H9 (cell line): ENCODE results near the gene PKD1. TPM values are rescaled to one million over a fixed set of nuclear protein-coding genes. Genes with fewer than 3 reads are reported as not detected.

Experiments used
- DNase-seq: peaks from one replicate; pipeline ENCODE4 v3.0.0-alpha.2; 2017
- H2AFZ ChIP-seq: one replicate; pipeline ENCODE4 v1.6.1; 2013; ENCODE audit warnings: mild to moderate bottlenecking, low read length, control low read depth, moderate library complexity
- H2AK5ac ChIP-seq: 2 replicates; pipeline ENCODE4 v1.6.1; 2013; ENCODE audit warnings: low read length, control low read depth, mixed read lengths; ENCODE audit not compliant: insufficient read length
- H2BK120ac ChIP-seq: one replicate; pipeline ENCODE4 v1.6.1; 2013; ENCODE audit warnings: low read depth, mild to moderate bottlenecking, low read length, control low read depth, inconsistent platforms; ENCODE audit not compliant: poor library complexity, severe bottlenecking
- H2BK12ac ChIP-seq: 2 replicates; pipeline ENCODE4 v1.6.1; 2013; ENCODE audit warnings: low read length, control low read depth, mixed read lengths, low read depth; ENCODE audit not compliant: insufficient read length
- H2BK15ac ChIP-seq: 2 replicates; pipeline ENCODE4 v1.6.1; 2013; ENCODE audit warnings: low read depth, low read length, control low read depth
- H2BK20ac ChIP-seq: one replicate; pipeline ENCODE4 v1.6.1; 2013; ENCODE audit warnings: low read depth, mild to moderate bottlenecking, low read length, control low read depth, inconsistent platforms; ENCODE audit not compliant: poor library complexity, severe bottlenecking
- H2BK5ac ChIP-seq: 2 replicates; pipeline ENCODE4 v1.6.1; 2013; ENCODE audit warnings: low read length, control low read depth, mixed read lengths; ENCODE audit not compliant: insufficient read length
- H3K14ac ChIP-seq: 2 replicates; pipeline ENCODE4 v1.6.1; 2013; ENCODE audit warnings: low read length, control low read depth; ENCODE audit not compliant: insufficient read depth
- H3K18ac ChIP-seq: 2 replicates; pipeline ENCODE4 v1.6.1; 2013; ENCODE audit warnings: low read depth, mild to moderate bottlenecking, mixed read lengths, low read length, control low read depth; ENCODE audit not compliant: insufficient read length
- H3K23ac ChIP-seq: 2 replicates; pipeline ENCODE4 v1.6.1; 2013; ENCODE audit warnings: low read length, control low read depth, mixed read lengths, low read depth; ENCODE audit not compliant: insufficient read length
- H3K23me2 ChIP-seq: 2 replicates; pipeline ENCODE4 v1.6.1; 2013; ENCODE audit warnings: low read depth, mild to moderate bottlenecking, mixed read lengths, low read length, control low read depth; ENCODE audit not compliant: insufficient read length, poor library complexity, severe bottlenecking
- H3K27ac ChIP-seq: 2 replicates; pipeline ENCODE4 v1.5.1; 2013; ENCODE audit warnings: low read length, control low read depth, mixed read lengths, low read depth; ENCODE audit not compliant: insufficient read length
- H3K27me3 ChIP-seq: 2 replicates; pipeline ENCODE4 v1.6.1; 2013; ENCODE audit warnings: low read length, control low read depth, inconsistent platforms; ENCODE audit not compliant: insufficient read depth
- H3K4ac ChIP-seq: 2 replicates; pipeline ENCODE4 v1.6.1; 2013; ENCODE audit warnings: low read depth, mild to moderate bottlenecking, control low read depth, inconsistent platforms, low read length, moderate library complexity
- H3K4me1 ChIP-seq: 2 replicates; pipeline ENCODE4 v1.6.1; 2013; ENCODE audit warnings: low read length, control low read depth, inconsistent platforms; ENCODE audit not compliant: insufficient read depth
- H3K4me2 ChIP-seq: 2 replicates; pipeline ENCODE4 v1.6.1; 2013; ENCODE audit warnings: low read length, control low read depth, mixed read lengths; ENCODE audit not compliant: insufficient read length, insufficient read depth
- H3K56ac ChIP-seq: 2 replicates; pipeline ENCODE4 v1.6.1; 2013; ENCODE audit warnings: low read depth, mild to moderate bottlenecking, mixed read lengths, low read length, control low read depth; ENCODE audit not compliant: insufficient read length
- H3K79me1 ChIP-seq: 2 replicates; pipeline ENCODE4 v1.6.1; 2013; ENCODE audit warnings: low read depth, mild to moderate bottlenecking, moderate library complexity, low read length, control low read depth, inconsistent platforms; ENCODE audit not compliant: insufficient read depth, poor library complexity, severe bottlenecking
- H3K79me2 ChIP-seq: 2 replicates; pipeline ENCODE4 v1.6.1; 2013; ENCODE audit warnings: low read length, control low read depth, inconsistent platforms; ENCODE audit not compliant: insufficient read depth
- H3K9ac ChIP-seq: 2 replicates; pipeline ENCODE4 v1.6.1; 2013; ENCODE audit warnings: low read length, control low read depth, mixed read lengths; ENCODE audit not compliant: insufficient read length; ENCODE audit errors: extremely low read depth
- H3K9me3 ChIP-seq: one replicate; pipeline ENCODE4 v1.6.1; 2013; ENCODE audit warnings: low read depth, low read length, inconsistent platforms; ENCODE audit not compliant: control insufficient read depth
- H3T11ph ChIP-seq: one replicate; pipeline ENCODE4 v1.6.1; 2013; ENCODE audit warnings: mild to moderate bottlenecking, low read length, control low read depth, inconsistent platforms
- H4K20me1 ChIP-seq: one replicate; pipeline ENCODE4 v1.6.1; 2013; ENCODE audit not compliant: control insufficient read depth, insufficient read length, insufficient read depth
- H4K5ac ChIP-seq: 2 replicates; pipeline ENCODE4 v1.6.1; 2013; ENCODE audit warnings: low read depth, mild to moderate bottlenecking, mixed read lengths, low read length, control low read depth; ENCODE audit not compliant: insufficient read length
- H4K8ac ChIP-seq: replicated peaks from 2 replicates; pipeline ENCODE4 v1.6.1; 2013; ENCODE audit warnings: low read length, control low read depth, mixed read lengths, low read depth; ENCODE audit not compliant: insufficient read length
- H4K91ac ChIP-seq: 2 replicates; pipeline ENCODE4 v1.6.1; 2013; ENCODE audit warnings: low read depth, mild to moderate bottlenecking, moderate library complexity, mixed read lengths, low read length, control low read depth; ENCODE audit not compliant: insufficient read length
- H3K27ac Mint-ChIP-seq, 3 experiments: 2 replicates in 2 of 3; 3 replicates in 1 of 3; pipeline ENCODE4 v1.8.0; 2020 to 2021; ENCODE audit warnings: mixed read lengths in 3 of 3, mild to moderate bottlenecking in 1 of 3, moderate library complexity in 1 of 3
- H3K27me3 Mint-ChIP-seq: 2 replicates; pipeline ENCODE4 v1.8.0; 2021; ENCODE audit warnings: low read depth, mild to moderate bottlenecking, moderate library complexity, mixed read lengths
- H3K36me3 Mint-ChIP-seq, 3 experiments: 2 replicates in 2 of 3; 3 replicates in 1 of 3; pipeline ENCODE4 v1.8.0; 2020 to 2021; ENCODE audit warnings: low read depth in 3 of 3, mixed read lengths in 3 of 3; ENCODE audit not compliant: insufficient read depth in 1 of 3
- H3K4me1 Mint-ChIP-seq, 2 experiments: 2 replicates each; pipeline ENCODE4 v1.8.0; 2020; ENCODE audit warnings: mixed read lengths in 2 of 2
- H3K4me3 Mint-ChIP-seq, 2 experiments: 2 replicates in 1 of 2; 3 replicates in 1 of 2; pipeline ENCODE4 v1.8.0; 2020 to 2021; ENCODE audit warnings: mild to moderate bottlenecking in 2 of 2, mixed read lengths in 2 of 2, moderate library complexity in 1 of 2
- H3K9me3 Mint-ChIP-seq, 2 experiments: 2 replicates in 1 of 2; 3 replicates in 1 of 2; pipeline ENCODE4 v1.8.0; 2020; ENCODE audit warnings: mild to moderate bottlenecking in 2 of 2, mixed read lengths in 2 of 2, moderate library complexity in 1 of 2
- CTCF ChIP-seq: fragments of 200-600 bp; sonication (generic); conservative IDR thresholded peaks from 3 replicates; pipeline ENCODE4 v1.8.0; 2021; ENCODE audit warnings: antibody characterized with exemption, mild to moderate bottlenecking
- whole genome bisulfite sequencing: extraction: QIAGEN DNeasy Blood & Tissue Kit; methylation state at CpG from one replicate; pipeline ENCODE4 v1.1.7; 2013; ENCODE audit warnings: missing lambda C conversion rate, low lambda C conversion rate, mixed read lengths; ENCODE audit not compliant: insufficient read length; ENCODE audit errors: extremely low coverage; 5-methylcytosine and 5-hydroxymethylcytosine counted together
- total RNA-seq: library from RNA; stranded (reverse); gene quantifications from 2 replicates; pipeline ENCODE4 v1.2.1, GENCODE V29; 2021

The PKD1 gene
- total RNA-seq, 1 experiment from 2014 or later: 88.0 TPM

- H3K27ac Mint-ChIP-seq: no peak overlapping the region
- H2BK120ac ChIP-seq: no peak overlapping the region
- H3K4me1 ChIP-seq: no peaks in the 10 kb centered on the region
- H2AFZ ChIP-seq: no peak overlapping the region
- no CpG with 5 or more reads among the region's 4 CpGs for WGBS
- H2BK20ac ChIP-seq: no peak overlapping the region
- no peak for TF ChIP-seq CTCF
- no peak overlapping the region for H2BK12ac ChIP-seq
- no peak overlapping the region for H3K9ac ChIP-seq
- H4K8ac ChIP-seq: no peak overlapping the region
- peaks cover 4% of the 10 kb centered on the region for H3K23me2 ChIP-seq
- H3K4me3 Mint-ChIP-seq: no peak overlapping the region; a peak in 1 of 5 replicates
- no peak overlapping the region for H2BK15ac ChIP-seq
- no peak overlapping the region for H4K5ac ChIP-seq
- no peak overlapping the region for H3K23ac ChIP-seq
- H3K79me1 ChIP-seq: no peaks in the 10 kb centered on the region
- H4K91ac ChIP-seq: no peak overlapping the region
- H3K27me3 ChIP-seq: no peaks in the 10 kb centered on the region
- no peak overlapping the region for H2AK5ac ChIP-seq
- H3K36me3 Mint-ChIP-seq: peaks cover 11 to 44% (median 41%) of the 10 kb centered on the region in 3 experiments
- DNase-seq: no peak
- H3K56ac ChIP-seq: no peak overlapping the region
- H4K20me1 ChIP-seq: peaks cover 2% of the 10 kb centered on the region
- no peak overlapping the region for H3K4me2 ChIP-seq
- no peaks in the 10 kb centered on the region for H3K4me1 Mint-ChIP-seq
- H3K9me3 Mint-ChIP-seq: no peaks in the 10 kb centered on the region
- H3K79me2 ChIP-seq: no peaks in the 10 kb centered on the region
- H3K18ac ChIP-seq: no peak overlapping the region
- no peaks in the 10 kb centered on the region for H3K9me3 ChIP-seq
- H3K27me3 Mint-ChIP-seq: no peaks in the 10 kb centered on the region
- H3T11ph ChIP-seq: no peak overlapping the region
- no peak overlapping the region for H3K14ac ChIP-seq
- no peak overlapping the region for H3K27ac ChIP-seq
- no peak overlapping the region for H3K4ac ChIP-seq
- no peak overlapping the region for H2BK5ac ChIP-seq
These were observed 38.2 kb upstream of the PKD1 start for GRCh38 chr16:2173916-2174315.
